GM03348 (cell line): Measurements from ENCODE around the gene ARAP3.
A peak's percentile ranks its signal among the peaks of the same experiment; 100 is the strongest.

Experiments used
- DNase-seq: peaks from one replicate; pipeline ENCODE4 v3.0.0; 2012; ENCODE audit warnings: low spot score

ARAP3 gene

GRCh38 chr5:141641634-141642267 is 40.3 kb downstream of the ARAP3 start:
- DNase-seq, result peak; percentile 76

GRCh38 chr5:141640698-141641097 is 41.3 kb downstream of the ARAP3 start:
- DNase-seq, result no peak

GRCh38 chr5:141640051-141640415 is 42.0 kb downstream of the ARAP3 start:
- DNase-seq, result no peak

- DNase-seq, result no peak
Observed at GRCh38 chr5:141639357-141640050, 42.5 kb downstream of the ARAP3 start.

GRCh38 chr5:141638771-141639170 is 43.3 kb downstream of the ARAP3 start:
- DNase-seq, result no peak

- DNase-seq, result peak; percentile 69
Observed at GRCh38 chr5:141637767-141638419, 44.1 kb downstream of the ARAP3 start.

GRCh38 chr5:141637123-141637766 is 44.8 kb downstream of the ARAP3 start:
- DNase-seq, result no peak

GRCh38 chr5:141636413-141637122 is 45.5 kb downstream of the ARAP3 start, which contains the start of the genes HDAC3 and RELL2:
TSS of gene HDAC3 (minus strand) at chr5:141636849. CDS start at chr5:141636790, 59 bp downstream.
TSS of gene RELL2 (plus strand) at chr5:141636997. CDS start at chr5:141638226, 1,229 bp downstream.
- peak; percentile 99 for DNase-seq

- no peak for DNase-seq
Observed at GRCh38 chr5:141636106-141636412, 46.0 kb downstream of the ARAP3 start.

GRCh38 chr5:141635646-141636045 is 46.4 kb downstream of the ARAP3 start:
- no peak for DNase-seq

GRCh38 chr5:141634720-141635119 is 47.3 kb downstream of the ARAP3 start:
- DNase-seq, result no peak

- DNase-seq, result no peak
Observed at GRCh38 chr5:141633871-141634561, 48.0 kb downstream of the ARAP3 start.

GRCh38 chr5:141632650-141633049 is 49.4 kb downstream of the ARAP3 start:
- no peak for DNase-seq

- no peak for DNase-seq
Observed at GRCh38 chr5:141630570-141631140, 51.4 kb downstream of the ARAP3 start.

GRCh38 chr5:141628175-141628788 is 53.7 kb downstream of the ARAP3 start:
- no peak for DNase-seq

- DNase-seq, result no peak
Observed at GRCh38 chr5:141623611-141624010, 58.4 kb downstream of the ARAP3 start.

- DNase-seq, result no peak
Observed at GRCh38 chr5:141623186-141623585, 58.8 kb downstream of the ARAP3 start.

GRCh38 chr5:141618804-141619554 is 63.1 kb downstream of the ARAP3 start, which contains the start of gene DIAPH1:
TSS of gene DIAPH1 (minus strand) at chr5:141619000. CDS start at chr5:141618914, 86 bp downstream.
- DNase-seq, result peak; percentile 95

GRCh38 chr5:141618030-141618803 is 63.8 kb downstream of the ARAP3 start:
- peak; percentile 52 for DNase-seq
